ENCODE data around the gene RASA3. TPM values are rescaled to one million over a fixed set of nuclear protein-coding genes. Genes with fewer than 3 reads are reported as not detected.

RASA3 gene
- total and polyA plus RNA-seq, 10 of the 15 experiments (the other 5 are each of a cell fraction or from before 2014, with no cell fraction given): 0.79 to 33.9 (median 17.6) TPM

- H3K4me1 ChIP-seq (ENCODE audit: control insufficient read depth, insufficient read depth, low read length): no peaks in the 10 kb centered on the region
- no peaks in the 10 kb centered on the region for H3K27me3 ChIP-seq (replicated peaks in 1 of 2; ENCODE audit: control insufficient read depth in 2 of 2, insufficient read depth in 2 of 2, low read length in 1 of 2)
- H3K36me3 ChIP-seq (ENCODE audit: control insufficient read depth in 2 of 2, insufficient read depth in 2 of 2, low read length in 1 of 2): peaks cover 0 to 19% of the 10 kb centered on the region in 2 experiments; a peak in 3 of 4 replicates
- no peak overlapping the region for H2AFZ ChIP-seq (ENCODE audit: control insufficient read depth, low read depth, low read length)
- ChIA-PET POLR2A (no interaction called here), SMC1A (ENCODE audit: uncharacterized antibody, unreplicated experiment) (interaction anchor here (0.6 kb wide), 1 partner anchor 9 kb away, joined by 3 read pairs; no protein-coding TSS in a partner anchor), CTCF (no interaction called here), RAD21 (ENCODE audit: unreplicated experiment) (no interaction called here)
- H3K79me2 ChIP-seq (ENCODE audit: control insufficient read depth, insufficient read depth, low read length): no peaks in the 10 kb centered on the region
- intact Hi-C loops (cut with micrococcal nuclease; ENCODE audit: unreplicated experiment) (no loop called here), in situ Hi-C loops (cut with MboI) (no loop called here)
- no peak for TF ChIP-seq ZNF622 (IDR thresholded peaks at IDR 0.05)
- no peak overlapping the region for H3K27ac ChIP-seq (ENCODE audit: control insufficient read depth, insufficient read depth)
- FAIRE-seq (no peak), DNase-seq (ENCODE audit: low read depth, low spot score) (no peak), ATAC-seq (no peak)
- no peaks in the 10 kb centered on the region; the same call in 2 of the 3 replicates for H3K9me3 ChIP-seq (replicated peaks; ENCODE audit: control insufficient read depth, insufficient read depth, low read length)
- 79% methylated on average over 9 of the region's 9 CpGs for WGBS (ENCODE audit: insufficient coverage, insufficient replicate concordance, low lambda C conversion rate, missing lambda C conversion rate)
- no TSS peak for BruUV-seq (replicated peaks)
- H3K9ac ChIP-seq (ENCODE audit: control insufficient read depth, insufficient read depth, low read length): no peak overlapping the region
- no peak overlapping the region for H3K4me2 ChIP-seq (ENCODE audit: control insufficient read depth, insufficient read depth)
- no peaks in the 10 kb centered on the region for H4K20me1 ChIP-seq (ENCODE audit: control insufficient read depth, insufficient read depth)
- no peak overlapping the region for H3K4me3 ChIP-seq
Observed at GRCh38 chr13:114034481-114034891, 97.9 kb downstream of the RASA3 start.

DNA sequence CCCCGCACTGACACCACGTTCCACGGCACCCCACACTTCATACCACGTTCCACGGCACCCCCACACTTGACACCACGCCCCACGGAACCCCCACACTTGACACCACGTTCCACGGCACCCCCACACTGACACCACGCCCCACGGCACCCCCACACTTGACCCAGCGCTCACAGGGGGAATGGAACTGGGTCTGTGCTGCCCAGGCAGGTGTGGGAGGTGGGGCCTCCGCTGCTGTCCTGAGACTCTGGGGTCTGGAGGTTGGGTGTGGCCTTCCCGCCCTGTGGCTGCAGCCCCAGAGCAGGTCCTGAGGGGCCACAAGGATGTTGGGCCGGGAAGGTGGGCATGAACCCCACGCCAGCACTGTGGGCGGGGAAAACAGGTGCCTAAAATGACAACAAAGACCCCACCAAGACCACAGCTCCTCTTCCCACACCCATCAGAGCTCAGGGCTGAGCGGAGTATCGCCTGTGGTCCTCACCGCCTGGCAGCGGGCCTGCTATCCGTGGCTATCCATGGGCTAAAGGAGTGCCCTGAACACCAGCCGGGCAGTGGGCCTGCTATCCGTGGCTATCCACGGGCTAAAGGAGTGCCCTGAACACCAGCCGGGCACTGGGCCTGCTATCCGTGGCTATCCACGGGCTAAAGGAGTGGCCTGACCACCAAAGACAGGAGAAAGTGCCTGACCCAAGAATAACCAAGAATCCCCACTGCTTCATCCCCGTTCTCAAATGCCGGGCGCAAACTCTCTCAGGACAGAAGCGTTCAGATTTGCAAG is 98.7 kb downstream of the RASA3 start:
- Histone ChIP-seq H3K4me1 (ENCODE audit: control insufficient read depth, insufficient read depth, low read length) (no peaks in the 10 kb centered on the region), H3K27ac (ENCODE audit: control insufficient read depth, insufficient read depth) (no peak overlapping the region), H3K79me2 (ENCODE audit: control insufficient read depth, insufficient read depth, low read length) (no peaks in the 10 kb centered on the region), H2AFZ (ENCODE audit: control insufficient read depth, low read depth, low read length) (no peak overlapping the region), H3K36me3 (ENCODE audit: control insufficient read depth in 2 of 2, insufficient read depth in 2 of 2, low read length in 1 of 2) (peaks cover 0 to 19% of the 10 kb centered on the region in 2 experiments; a peak in 3 of 4 replicates), H3K4me3 (no peak overlapping the region), H4K20me1 (ENCODE audit: control insufficient read depth, insufficient read depth) (no peaks in the 10 kb centered on the region), H3K27me3 (replicated peaks in 1 of 2; ENCODE audit: control insufficient read depth in 2 of 2, insufficient read depth in 2 of 2, low read length in 1 of 2) (no peaks in the 10 kb centered on the region), H3K9ac (ENCODE audit: control insufficient read depth, insufficient read depth, low read length) (no peak overlapping the region), H3K9me3 (replicated peaks; ENCODE audit: control insufficient read depth, insufficient read depth, low read length) (no peaks in the 10 kb centered on the region; the same call in 2 of the 3 replicates), H3K4me2 (ENCODE audit: control insufficient read depth, insufficient read depth) (no peak overlapping the region)
- FAIRE-seq: no peak
- CTCF ChIA-PET: no interaction called here
- ATAC-seq: no peak
- RAD21 ChIA-PET (ENCODE audit: unreplicated experiment): no interaction called here
- POLR2A ChIA-PET: no interaction called here
- in situ Hi-C loops (cut with MboI) (no loop called here), intact Hi-C loops (cut with micrococcal nuclease; ENCODE audit: unreplicated experiment) (no loop called here)
- SMC1A ChIA-PET (ENCODE audit: uncharacterized antibody, unreplicated experiment): no interaction called here
- BruUV-seq (replicated peaks): no TSS peak
- 97% methylated on average over 29 of the region's 32 CpGs for WGBS (ENCODE audit: insufficient coverage, insufficient replicate concordance, low lambda C conversion rate, missing lambda C conversion rate)
- no peak for DNase-seq (ENCODE audit: low read depth, low spot score)
- TF ChIP-seq SIN3A (IDR thresholded peaks at IDR 0.05; ENCODE audit: low read depth, low read length) (no peak), MTA3 (IDR thresholded peaks at IDR 0.05; ENCODE audit: borderline replicate concordance, low read length) (no peak), CHD1 (IDR thresholded peaks at IDR 0.05; ENCODE audit: low read depth, low read length) (no peak), RCOR1 (conservative IDR thresholded peaks at IDR 0.05; ENCODE audit: low read depth, low read length) (no peak), PML (IDR thresholded peaks at IDR 0.05; ENCODE audit: low read length) (no peak), SRF (IDR thresholded peaks at IDR 0.05; ENCODE audit: low read depth in 2 of 2, low read length in 2 of 2) (no peak), TCF3 (IDR thresholded peaks at IDR 0.05; ENCODE audit: borderline replicate concordance, insufficient read depth, low read depth, low read length) (no peak), ZBED1 (IDR thresholded peaks at IDR 0.05; ENCODE audit: borderline replicate concordance) (no peak), HDGF (IDR thresholded peaks at IDR 0.05) (no peak), ZNF687 (IDR thresholded peaks at IDR 0.05) (no peak), ZNF207 (IDR thresholded peaks at IDR 0.05; ENCODE audit: borderline replicate concordance) (no peak), SIX5 (IDR thresholded peaks at IDR 0.05; ENCODE audit: low read depth, low read length, severe bottlenecking) (no peak)
- TF ChIP-seq, protein P1, sequence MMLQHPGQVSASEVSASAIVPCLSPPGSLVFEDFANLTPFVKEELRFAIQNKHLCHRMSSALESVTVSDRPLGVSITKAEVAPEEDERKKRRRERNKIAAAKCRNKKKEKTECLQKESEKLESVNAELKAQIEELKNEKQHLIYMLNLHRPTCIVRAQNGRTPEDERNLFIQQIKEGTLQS (IDR thresholded peaks at IDR 0.05; ENCODE audit: borderline replicate concordance, extremely low read depth, low read depth, low read length): no peak

Data from GM12878 (cell line).